Stimulated activated CD4-positive, alpha-beta T cell treated with anti-CD3 and anti-CD28 coated beads, Interleukin-15, amount 100 ng/mL, for 48 hours (primary cell): ENCODE data around the gene PLK3.
"Not testable (repeated sequence)": the region's sequence is repeated elsewhere in the genome, so short reads cannot be mapped to it uniquely, and the experiment has no call there.

Source experiments
- DNase-seq, 2 donors: peaks; one replicate each; pipeline ENCODE4 v3.0.0-alpha.2; 2020; ENCODE audit warnings: low read depth in 2 of 2

Gene PLK3

DNA sequence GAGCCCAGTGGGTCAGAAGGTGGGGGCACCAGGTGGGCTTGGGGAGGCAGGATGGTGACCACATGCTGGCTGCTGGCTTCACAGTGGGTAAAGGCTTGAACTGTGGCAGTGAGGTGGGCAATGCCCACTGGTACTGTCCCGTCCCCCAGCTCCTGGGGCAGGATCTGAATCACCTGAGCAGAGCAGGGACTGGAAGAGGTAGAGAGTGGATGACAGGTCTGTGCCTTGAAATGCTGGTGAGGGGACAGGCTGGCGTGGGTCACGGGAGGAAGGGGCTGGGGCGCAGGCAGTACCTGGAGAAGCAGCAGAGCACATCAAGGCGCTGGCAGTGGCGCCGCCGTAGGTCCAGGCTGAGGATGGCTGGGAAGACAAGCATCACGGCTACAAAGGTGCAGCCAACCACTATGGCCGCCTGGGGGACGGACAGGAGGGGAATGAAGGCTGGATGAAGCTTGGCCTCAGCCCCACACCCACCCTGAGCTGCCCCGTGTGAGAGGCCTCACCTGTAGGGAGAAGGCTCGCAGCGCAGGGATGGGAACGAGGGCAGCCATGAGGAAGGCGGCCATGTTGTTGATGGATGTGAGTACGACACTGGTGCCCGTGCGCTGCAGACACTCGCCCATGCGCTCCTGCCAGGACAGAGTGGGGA lies 27.9 kb downstream of the PLK3 start:
- DNase-seq: no peak

- no peak for DNase-seq
Observed at GRCh38 chr1:44828841-44829440, 28.8 kb downstream of the PLK3 start.

DNA sequence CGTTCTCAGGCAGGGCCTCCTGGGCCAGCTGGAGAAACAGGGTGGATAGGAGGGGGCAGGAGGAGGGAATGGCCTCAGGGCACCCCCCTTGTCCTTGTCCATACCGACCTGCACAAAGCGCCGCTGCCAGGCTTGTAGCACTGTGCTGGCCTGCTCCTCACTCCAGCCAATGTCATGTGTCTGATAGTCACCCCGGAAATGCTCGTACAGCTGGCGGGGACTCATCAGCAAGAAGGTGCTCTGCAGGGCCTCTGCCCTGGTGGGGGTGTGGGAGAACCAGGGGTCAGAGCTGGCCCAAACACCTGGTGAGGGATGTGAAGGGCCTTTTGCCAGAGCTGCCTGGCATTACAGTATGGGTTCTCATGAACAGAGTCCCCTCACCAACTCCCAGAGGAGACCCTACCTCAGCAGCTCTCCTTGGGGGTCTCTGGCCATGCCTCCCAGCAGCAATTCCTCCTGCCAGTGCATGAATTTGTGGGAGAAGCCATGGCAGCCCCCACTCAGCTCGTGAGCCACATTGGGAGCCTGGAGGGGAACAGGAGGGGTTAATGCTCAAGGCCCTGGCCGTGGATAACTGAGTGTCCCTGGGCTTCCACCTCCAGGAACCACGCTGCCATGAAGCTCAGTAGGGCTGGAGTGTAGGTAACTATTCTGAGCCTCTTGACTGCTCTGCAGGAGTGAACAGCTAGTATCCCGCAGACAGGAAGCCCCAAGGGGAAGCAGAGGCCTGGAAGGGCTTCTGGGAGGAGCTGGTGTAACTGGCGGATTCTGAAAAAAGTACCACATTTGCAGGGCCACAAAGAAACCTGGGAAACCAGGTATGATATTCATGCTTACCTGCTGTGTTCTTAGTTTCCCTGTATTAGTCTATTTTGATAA lies 29.6 kb downstream of the PLK3 start:
- no peak for DNase-seq

GRCh38 chr1:44830900-44831304 lies 30.7 kb downstream of the PLK3 start:
- DNase-seq: no peak

GRCh38 chr1:44831516-44831915 lies 31.3 kb downstream of the PLK3 start:
- DNase-seq: no peak

- DNase-seq: no peak
Observed at GRCh38 chr1:44832056-44832705, 32.0 kb downstream of the PLK3 start.

DNA sequence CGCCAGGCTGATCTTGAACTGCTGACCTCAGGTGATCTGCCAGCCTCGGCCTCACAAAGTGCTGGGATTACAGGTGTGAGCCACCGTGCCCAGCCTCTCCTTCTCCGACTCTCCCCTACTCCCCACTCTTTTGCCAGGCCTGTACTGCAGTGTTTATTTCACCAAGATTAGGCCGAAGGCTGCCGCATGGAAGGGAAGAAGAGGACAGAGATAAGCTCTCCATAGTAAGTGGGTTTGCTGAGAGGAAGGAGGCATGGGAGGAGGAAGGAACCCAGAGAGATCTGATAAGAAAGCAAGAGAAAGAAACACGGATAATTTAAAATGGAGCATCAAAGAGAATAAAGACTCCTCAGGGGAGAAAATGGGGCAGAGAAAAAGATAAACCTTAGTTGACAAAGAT lies 34.2 kb downstream of the PLK3 start:
- DNase-seq: no peak

DNA sequence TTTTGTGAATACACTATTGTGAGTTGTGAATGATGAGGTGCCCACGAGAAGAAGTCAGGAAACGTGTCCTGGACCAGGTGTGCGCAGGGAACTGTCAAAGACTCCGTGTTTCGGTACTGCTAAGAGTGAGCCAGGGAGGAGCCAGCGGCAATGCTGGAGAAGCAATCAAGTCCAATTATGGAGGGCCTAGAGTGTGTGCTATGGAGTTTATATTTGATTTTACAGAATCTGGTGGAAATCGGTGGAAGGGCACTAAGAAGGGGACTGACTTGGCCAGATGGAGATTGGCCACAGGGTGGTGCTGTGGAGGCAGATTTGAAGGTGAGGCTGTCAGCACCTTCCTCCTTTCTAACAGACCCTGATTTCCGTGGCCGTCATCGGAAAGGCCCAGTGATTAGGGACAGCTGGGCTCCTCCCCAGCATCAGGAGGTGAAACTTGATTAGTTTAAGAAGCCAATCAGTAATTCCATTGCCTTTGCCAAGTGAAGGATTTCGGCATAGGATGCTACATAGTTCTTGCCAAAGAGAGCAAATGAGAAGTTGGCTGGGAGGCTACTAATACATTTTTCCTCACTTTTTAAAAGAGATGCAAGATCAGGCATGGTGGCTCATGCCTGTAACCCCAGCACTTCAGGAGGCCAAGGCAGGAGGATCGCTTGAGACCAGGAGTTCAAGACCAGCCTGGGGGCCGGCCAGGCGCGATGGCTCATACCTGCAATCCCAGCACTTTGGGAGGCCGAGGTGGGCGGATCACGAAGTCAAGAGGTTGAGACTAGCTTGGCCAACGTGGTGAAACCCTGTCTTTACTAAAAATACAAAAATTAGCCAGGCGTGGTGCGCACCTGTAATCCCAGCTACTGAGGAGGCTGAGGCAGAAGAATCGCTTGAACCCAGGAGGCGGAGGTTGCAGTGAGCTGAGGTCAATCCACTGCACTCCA lies 35.8 kb downstream of the PLK3 start:
- DNase-seq: peak; percentile 77 to 88

- DNase-seq: not testable (repeated sequence)
Observed at GRCh38 chr1:44838294-44838693, 38.1 kb downstream of the PLK3 start.

GRCh38 chr1:44839576-44839975 lies 39.4 kb downstream of the PLK3 start:
- no peak for DNase-seq

DNA sequence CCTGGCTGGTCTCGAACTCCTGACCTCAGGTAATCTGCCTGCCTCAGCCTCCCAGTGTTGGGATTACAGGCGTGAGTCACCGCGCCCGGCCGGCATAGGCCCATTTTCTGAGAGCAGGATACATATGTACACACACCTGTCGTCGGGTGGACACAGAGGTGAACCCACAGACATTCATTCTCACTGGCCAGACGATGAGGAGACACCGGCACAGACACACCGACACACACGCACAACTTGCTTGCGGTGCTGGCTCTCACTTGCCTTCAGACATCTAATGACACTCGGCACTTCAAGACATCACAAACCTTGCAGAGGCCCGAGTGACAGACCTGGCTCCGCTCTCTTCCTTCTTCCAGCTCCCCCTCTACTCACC lies 42.3 kb downstream of the PLK3 start:
- no peak for DNase-seq

- no peak for DNase-seq
Observed at GRCh38 chr1:44842862-44843655, 42.9 kb downstream of the PLK3 start, which contains the start of gene PTCH2. Gene PTCH2 (minus strand): TSS chr1:44843253. CDS start chr1:44842932, 321 bp downstream.

DNA sequence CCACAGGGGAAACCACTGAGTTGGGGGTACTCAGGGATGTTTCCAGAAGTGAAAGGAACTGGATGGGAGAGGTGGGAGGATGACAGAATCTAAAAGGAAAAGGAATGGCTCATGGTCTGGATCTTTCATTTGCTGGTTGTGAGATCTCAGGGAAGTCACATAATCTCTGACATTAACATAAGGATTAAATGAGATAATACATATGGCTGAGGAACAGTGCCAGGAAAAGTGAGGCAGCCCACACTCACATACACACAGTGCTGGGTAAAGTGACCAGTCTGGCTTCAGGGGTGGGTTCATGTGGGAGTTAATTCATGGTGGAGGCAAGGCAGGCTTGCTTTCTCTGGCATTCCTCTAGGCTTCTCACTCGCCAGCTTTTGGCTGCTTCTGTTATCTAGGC lies 46.8 kb downstream of the PLK3 start:
- no peak for DNase-seq

DNA sequence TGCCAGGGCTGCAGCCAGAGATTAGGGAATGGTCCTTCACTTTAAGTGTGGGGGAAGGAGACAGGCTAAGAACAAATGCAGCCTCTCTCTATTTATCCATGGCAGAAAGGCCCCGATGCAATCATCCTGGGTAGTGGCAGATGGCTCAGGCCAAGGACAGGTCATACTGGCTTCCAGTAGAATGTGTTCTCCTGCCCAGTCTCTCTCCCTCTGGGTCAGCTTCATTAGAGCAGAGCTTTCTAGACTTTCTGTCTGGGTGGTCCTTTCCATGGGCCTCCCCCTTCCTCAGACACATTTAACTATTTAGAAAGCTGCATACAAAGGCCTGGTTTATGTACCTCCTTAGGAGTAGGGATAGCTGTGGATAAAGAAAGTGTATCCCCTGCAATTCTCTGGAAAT lies 47.7 kb downstream of the PLK3 start:
- DNase-seq: no peak

DNA sequence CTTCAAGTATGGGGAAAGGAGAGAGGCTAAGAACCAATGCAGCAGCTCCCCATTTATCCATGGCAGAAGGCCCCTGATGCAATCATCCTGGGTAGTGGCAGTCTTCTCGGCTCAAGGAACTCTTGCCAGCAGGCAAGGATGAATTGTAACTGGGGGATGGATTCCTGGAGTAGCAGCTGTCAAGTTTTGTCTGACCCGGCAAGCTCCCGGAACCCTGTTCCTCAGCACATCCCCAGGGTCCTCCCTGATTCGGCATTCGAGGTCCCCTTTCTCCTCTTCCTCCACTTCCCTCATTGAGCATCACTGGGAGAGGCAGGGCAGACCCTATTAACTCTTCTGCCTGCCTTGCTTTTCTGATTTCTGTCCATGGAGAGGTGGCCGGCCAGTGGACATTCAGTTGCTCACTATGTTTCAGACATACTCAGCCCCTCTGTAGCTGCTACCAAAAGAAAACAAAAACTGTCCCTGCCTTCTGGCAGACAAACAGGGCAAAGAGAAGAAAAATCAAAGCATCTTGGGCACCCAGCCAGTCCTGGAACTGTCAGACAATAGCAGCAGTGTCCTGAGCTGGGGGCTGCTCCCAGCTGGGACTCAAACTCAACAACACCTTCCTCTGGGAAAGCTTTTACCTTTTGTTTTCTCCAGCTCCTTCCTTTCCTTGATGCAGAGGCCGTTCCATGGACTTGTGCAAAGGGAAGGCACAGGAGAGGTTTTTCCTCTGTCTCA lies 48.4 kb downstream of the PLK3 start:
- no peak for DNase-seq

DNA sequence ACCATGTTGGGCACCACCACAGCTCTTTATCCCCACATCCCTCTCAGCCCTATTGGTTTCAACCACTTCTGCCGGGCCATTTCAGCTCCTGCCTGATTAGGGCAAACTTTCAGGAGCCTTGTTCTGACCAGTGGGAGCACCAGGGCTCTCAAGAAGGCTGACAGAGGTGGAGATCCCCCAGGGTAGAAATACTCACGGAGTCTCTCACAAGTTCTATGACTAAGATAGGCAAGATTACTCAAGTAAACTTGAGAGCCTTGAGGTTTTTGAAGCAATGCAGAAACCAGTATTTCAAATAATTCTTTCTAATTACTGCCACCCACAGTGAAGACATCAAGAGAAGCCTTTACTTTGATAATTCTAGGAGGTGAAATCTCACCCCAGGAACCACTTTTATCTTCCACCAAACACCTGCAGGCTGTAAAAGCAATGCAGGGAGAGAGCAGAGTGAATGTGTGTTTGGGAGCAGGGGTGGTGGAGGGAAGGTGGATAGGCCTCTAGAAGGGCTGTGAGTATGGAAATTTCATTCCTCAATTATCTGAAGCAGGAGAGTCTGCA lies 49.5 kb downstream of the PLK3 start:
- DNase-seq: no peak

DNA sequence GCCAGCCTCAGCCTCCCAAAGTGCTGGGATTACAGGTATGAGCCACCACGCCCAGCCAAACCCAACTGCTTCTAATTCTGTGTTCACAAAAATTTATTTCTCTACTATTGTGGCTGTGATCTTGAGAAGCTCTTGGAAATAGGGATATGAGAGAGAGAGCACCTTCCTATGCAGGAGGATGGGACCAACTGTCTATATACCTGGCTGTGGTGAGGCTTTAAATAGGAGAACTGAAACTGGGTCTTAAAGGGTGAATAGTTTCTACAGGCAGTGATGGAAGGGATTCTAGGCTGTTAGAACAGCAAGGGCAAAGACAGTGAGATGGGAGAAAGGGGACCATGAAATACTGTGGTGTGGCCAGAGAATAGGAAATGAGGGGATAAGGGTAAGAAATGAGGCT lies 51.1 kb downstream of the PLK3 start:
- DNase-seq: no peak

DNA sequence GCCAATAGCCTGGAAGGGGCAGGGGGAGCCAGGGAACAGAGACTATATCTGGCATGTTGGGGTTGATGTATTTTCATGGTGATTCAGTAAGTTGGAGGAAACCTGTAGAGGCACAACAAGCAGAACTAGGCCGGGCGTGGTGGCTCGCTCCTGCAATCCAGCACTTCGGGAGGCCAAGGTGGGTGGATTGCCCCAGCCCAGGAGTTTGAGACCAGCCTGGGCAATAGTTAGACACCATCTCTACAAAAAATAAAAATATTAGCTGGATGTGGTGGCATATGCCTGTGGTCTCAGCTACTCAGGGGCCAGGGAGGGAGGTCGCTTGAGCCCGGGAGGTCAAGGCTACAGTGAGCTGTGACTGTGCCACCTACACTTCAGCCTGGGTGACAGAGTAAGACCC lies 53.0 kb downstream of the PLK3 start:
- DNase-seq: no peak

- no peak for DNase-seq
Observed at GRCh38 chr1:44854970-44855369, 54.8 kb downstream of the PLK3 start.
